Endodermal cell (in vitro differentiated cells): ENCODE measurements around the gene SENP1. TPM values are rescaled to one million over a fixed set of nuclear protein-coding genes. Genes with fewer than 3 reads are reported as not detected.

ENCODE experiments used
- DNase-seq: peaks from one replicate; pipeline ENCODE4 v3.0.0-alpha.2; 2017
- H3K27ac ChIP-seq: 2 replicates; pipeline ENCODE4 v1.5.1; 2013; ENCODE audit warnings: mild to moderate bottlenecking, low read depth, low read length, moderate library complexity
- H3K27me3 ChIP-seq: 2 replicates; pipeline ENCODE4 v1.6.1; 2013; ENCODE audit warnings: mild to moderate bottlenecking, low read length, moderate library complexity; ENCODE audit not compliant: insufficient read depth, control insufficient read depth, poor library complexity, severe bottlenecking
- H3K36me3 ChIP-seq: 2 replicates; pipeline ENCODE4 v1.7.0; 2013; ENCODE audit warnings: mild to moderate bottlenecking, low read length, moderate library complexity; ENCODE audit not compliant: control insufficient read depth, insufficient read depth
- H3K4me1 ChIP-seq: one replicate; pipeline ENCODE4 v1.7.0; 2013; ENCODE audit warnings: low read length; ENCODE audit not compliant: control insufficient read depth, insufficient read depth
- H3K4me3 ChIP-seq: 2 replicates; pipeline ENCODE4 v1.5.1; 2013; ENCODE audit warnings: mild to moderate bottlenecking, low read length, moderate library complexity
- H3K9ac ChIP-seq: 2 replicates; pipeline ENCODE4 v1.6.1; 2013; ENCODE audit warnings: mild to moderate bottlenecking, low read length, moderate library complexity; ENCODE audit not compliant: poor library complexity, severe bottlenecking; ENCODE audit errors: extremely low read depth
- H3K9me3 ChIP-seq: 2 replicates; pipeline ENCODE4 v1.6.1; 2013; ENCODE audit warnings: mild to moderate bottlenecking, low read length, moderate library complexity; ENCODE audit not compliant: control insufficient read depth
- H3K27ac Mint-ChIP-seq: 2 replicates; pipeline ENCODE4 v1.8.0; 2020; ENCODE audit warnings: mixed read lengths
- H3K27me3 Mint-ChIP-seq: 2 replicates; pipeline ENCODE4 v1.8.0; 2021; ENCODE audit warnings: mild to moderate bottlenecking, mixed read lengths; ENCODE audit not compliant: insufficient read depth
- H3K36me3 Mint-ChIP-seq: 2 replicates; pipeline ENCODE4 v1.8.0; 2020; ENCODE audit warnings: low read depth, mixed read lengths
- H3K4me1 Mint-ChIP-seq: 2 replicates; pipeline ENCODE4 v1.8.0; 2020; ENCODE audit warnings: mixed read lengths
- H3K4me3 Mint-ChIP-seq: 2 replicates; pipeline ENCODE4 v1.8.0; 2020; ENCODE audit warnings: mild to moderate bottlenecking, moderate library complexity, mixed read lengths
- H3K9me3 Mint-ChIP-seq: 2 replicates; pipeline ENCODE4 v1.8.0; 2020; ENCODE audit warnings: mild to moderate bottlenecking, mixed read lengths
- CTCF ChIP-seq: fragments of 200-600 bp; sonication (generic); conservative IDR thresholded peaks from 2 replicates; pipeline ENCODE4 v1.5.0; 2021; ENCODE audit warnings: antibody characterized with exemption, mild to moderate bottlenecking
- WGBS, 2 experiments: methylation state at CpG; one replicate each; pipeline versions ENCODE4 v1.1.5 to v1.1.7; 2013; ENCODE audit warnings: missing lambda C conversion rate in 2 of 2, mixed read lengths in 1 of 2; ENCODE audit not compliant: insufficient coverage in 1 of 2, insufficient read length in 1 of 2; 5-methylcytosine and 5-hydroxymethylcytosine counted together
- total RNA-seq, 2 donors: library from RNA; stranded (reverse); fragmentation: NEBNext Ultra II Directional in 1 of 2; extraction: Animal tissue kit (Norgen Biotek cat#: 25700) in 1 of 2; gene quantifications; 2 replicates in 1 of 2; 3 replicates in 1 of 2; pipeline ENCODE4 v1.2.1, GENCODE V29; 2021

Gene SENP1
- total RNA-seq, 2 donors from 2014 or later = 30.6 to 39.6 TPM

- Histone ChIP-seq H3K4me1 (peaks cover 18% of the 10 kb centered on the region), H3K27ac (no peak overlapping the region), H3K9me3 (no peaks in the 10 kb centered on the region), H3K9ac (no peak overlapping the region), H3K36me3 (no peaks in the 10 kb centered on the region), H3K4me3 (peak overlapping the region; percentile 32), H3K27me3 (peaks cover 72% of the 10 kb centered on the region)
- whole genome bisulfite sequencing, 2 experiments = 13 to 17% methylated on average over 2 to 5 of the region's 5 CpGs
- Mint-ChIP-seq H3K9me3 (no peaks in the 10 kb centered on the region), H3K27me3 (peaks cover 100% of the 10 kb centered on the region), H3K4me1 (peaks cover 30% of the 10 kb centered on the region), H3K4me3 (peak overlapping the region; percentile 15), H3K27ac (no peak overlapping the region), H3K36me3 (no peaks in the 10 kb centered on the region)
- TF ChIP-seq CTCF = no peak
- DNase-seq = peak; percentile 89
Observed at GRCh38 chr12:48023386-48023785, 82.5 kb downstream of the SENP1 start.

GRCh38 chr12:48022676-48023385 is 83.0 kb downstream of the SENP1 start:
- H3K4me1 Mint-ChIP-seq = peaks cover 30% of the 10 kb centered on the region
- H3K27ac ChIP-seq = no peak overlapping the region
- H3K36me3 ChIP-seq = no peaks in the 10 kb centered on the region
- peaks cover 75% of the 10 kb centered on the region for H3K27me3 ChIP-seq
- H3K27ac Mint-ChIP-seq = no peak overlapping the region
- H3K4me1 ChIP-seq = peaks cover 18% of the 10 kb centered on the region
- WGBS, 2 experiments = 17 to 31% methylated on average over 2 to 7 of the region's 7 CpGs
- H3K9ac ChIP-seq = no peak overlapping the region
- no peaks in the 10 kb centered on the region for H3K36me3 Mint-ChIP-seq
- no peaks in the 10 kb centered on the region for H3K9me3 ChIP-seq
- H3K4me3 ChIP-seq = peak overlapping the region; percentile 32
- H3K4me3 Mint-ChIP-seq = peak overlapping the region; percentile 15
- peak; percentile 71 for DNase-seq
- no peak for TF ChIP-seq CTCF
- no peaks in the 10 kb centered on the region for H3K9me3 Mint-ChIP-seq
- H3K27me3 Mint-ChIP-seq = peaks cover 100% of the 10 kb centered on the region

- Mint-ChIP-seq H3K4me3 (peak overlapping the region; percentile 15), H3K9me3 (no peaks in the 10 kb centered on the region), H3K4me1 (peaks cover 27% of the 10 kb centered on the region), H3K27ac (peak overlapping the region; percentile 19), H3K36me3 (no peaks in the 10 kb centered on the region), H3K27me3 (peaks cover 100% of the 10 kb centered on the region)
- Histone ChIP-seq H3K27me3 (peaks cover 75% of the 10 kb centered on the region), H3K4me3 (peak overlapping the region; percentile 32), H3K9ac (no peak overlapping the region), H3K4me1 (peaks cover 14% of the 10 kb centered on the region), H3K9me3 (no peaks in the 10 kb centered on the region), H3K27ac (no peak overlapping the region), H3K36me3 (no peaks in the 10 kb centered on the region)
- no peak for TF ChIP-seq CTCF
- WGBS, 2 experiments = 17 to 18% methylated on average over 2 of the region's 3 CpGs
- DNase-seq = no peak
Observed at GRCh38 chr12:48022180-48022521, 83.7 kb downstream of the SENP1 start.
